SIG-M5 treated with dmso at 0.1 percent for 504 hours (cell line): ENCODE measurements around the gene NAT14.
"Not testable (repeated sequence)": the region's sequence is repeated elsewhere in the genome, so short reads cannot be mapped to it uniquely, and the experiment has no call there.

Experiments
- DNase-seq: peaks from one replicate; lab custom pipeline; 2025; ENCODE audit not compliant: unreplicated experiment; lab: John Stamatoyannopoulos, UW

NAT14 gene

GRCh38 chr19:55530996-55531395 is 46.0 kb downstream of the NAT14 start:
- no peak for DNase-seq

GRCh38 chr19:55534280-55534679 is 49.3 kb downstream of the NAT14 start:
- not testable (repeated sequence) for DNase-seq

- no peak for DNase-seq
Observed at GRCh38 chr19:55535173-55535964, 50.4 kb downstream of the NAT14 start.

- DNase-seq, result no peak
Observed at GRCh38 chr19:55535965-55536350, 51.0 kb downstream of the NAT14 start.

GRCh38 chr19:55536366-55536765 is 51.4 kb downstream of the NAT14 start:
- DNase-seq, result no peak
